Right cardiac atrium (tissue), 5 donors: ENCODE measurements around the gene CDK5R1. TPM values are rescaled to one million over a fixed set of nuclear protein-coding genes. Genes with fewer than 3 reads are reported as not detected.
"Not testable (repeated sequence)": the region's sequence is repeated elsewhere in the genome, so short reads cannot be mapped to it uniquely, and the experiment has no call there.

Experiments
- ATAC-seq, 2 donors: fragments of 200-7000 bp; cut with Tn5 transposase; one replicate each; pipeline versions ENCODE4 v1.8.0 to v1.9.1; 2020; ENCODE audit warnings: moderate library complexity in 2 of 2, mild to moderate bottlenecking in 1 of 2
- DNase-seq, 3 donors: peaks; one replicate each; pipeline ENCODE4 v3.0.0-alpha.2; 2020
- H3K27ac ChIP-seq: one replicate; pipeline ENCODE4 v1.5.1; 2013; ENCODE audit warnings: mild to moderate bottlenecking, low read length, control low read depth, moderate library complexity
- H3K27me3 ChIP-seq: one replicate; pipeline ENCODE4 v1.6.1; 2013; ENCODE audit not compliant: control insufficient read depth, insufficient read depth
- H3K4me1 ChIP-seq: one replicate; pipeline ENCODE4 v1.6.1; 2013; ENCODE audit warnings: low read length; ENCODE audit not compliant: control insufficient read depth, insufficient read depth
- H3K4me3 ChIP-seq: one replicate; pipeline ENCODE4 v1.5.1; 2013; ENCODE audit warnings: low read length, control low read depth
- H3K9me3 ChIP-seq: one replicate; pipeline ENCODE4 v1.6.1; 2013; ENCODE audit warnings: low read length; ENCODE audit not compliant: control insufficient read depth
- WGBS: extraction: QIAGEN DNeasy Blood & Tissue Kit; methylation state at CpG from one replicate; pipeline ENCODE4 v1.1.7; 2013; 5-methylcytosine and 5-hydroxymethylcytosine counted together
- intact Hi-C, 4 donors: fragments of 100-400 bp; cut with DNase I; formaldehyde crosslinking; loops; one replicate each; pipeline versions ENCODE4 v1.11.0 to v1.14.0; 2022 to 2023
- polyA plus RNA-seq: library from polyadenylated mRNA; stranded (reverse); fragments of 200-250 nt; gene quantifications from one replicate; pipeline ENCODE4 v1.2.3, GENCODE V29; 2013
- total RNA-seq, 4 donors: library from RNA; stranded (reverse); fragmentation: NEBNext Ultra II Directional; extraction: Animal tissue kit (Norgen Biotek cat#: 25700); gene quantifications; one replicate each; pipeline ENCODE4 v1.2.1, GENCODE V29; 2021
- donor health status: healthy with polysubstance abuse.
- donor health status: DM: no; HTN: yes; CAD: no.
- donor health status: DM: no; HTN: no; CAD: no.
- donor health status: DM: no; HTN: yes; CAD: no; lungs with severe emphysema.
- donor health status: DM: yes; HTN: yes; CAD: no.

The CDK5R1 gene
- total and polyA plus RNA-seq, 5 donors, result 0.95 to 2.6 (median 1.5) TPM

DNA sequence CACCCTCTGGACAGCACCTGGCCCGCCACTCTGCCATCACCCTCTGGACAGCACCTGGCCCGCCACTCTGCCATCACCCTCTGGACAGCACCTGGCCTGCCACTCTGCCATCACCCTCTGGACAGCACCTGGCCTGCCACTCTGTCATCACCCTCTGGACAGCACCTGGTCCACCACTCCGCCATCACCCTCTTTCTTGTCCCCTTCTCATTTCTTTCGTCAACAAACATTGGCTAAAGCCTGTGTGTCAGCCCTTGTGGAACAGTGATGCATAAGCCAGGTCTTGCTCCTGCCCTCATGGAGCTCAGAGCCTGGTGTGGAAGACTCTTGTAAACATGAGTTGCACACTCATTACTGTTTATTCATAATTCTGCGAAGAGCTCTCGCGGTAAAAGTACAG is 31.2 kb downstream of the CDK5R1 start:
- WGBS, result 94% methylated on average over 5 of the region's 7 CpGs

DNA sequence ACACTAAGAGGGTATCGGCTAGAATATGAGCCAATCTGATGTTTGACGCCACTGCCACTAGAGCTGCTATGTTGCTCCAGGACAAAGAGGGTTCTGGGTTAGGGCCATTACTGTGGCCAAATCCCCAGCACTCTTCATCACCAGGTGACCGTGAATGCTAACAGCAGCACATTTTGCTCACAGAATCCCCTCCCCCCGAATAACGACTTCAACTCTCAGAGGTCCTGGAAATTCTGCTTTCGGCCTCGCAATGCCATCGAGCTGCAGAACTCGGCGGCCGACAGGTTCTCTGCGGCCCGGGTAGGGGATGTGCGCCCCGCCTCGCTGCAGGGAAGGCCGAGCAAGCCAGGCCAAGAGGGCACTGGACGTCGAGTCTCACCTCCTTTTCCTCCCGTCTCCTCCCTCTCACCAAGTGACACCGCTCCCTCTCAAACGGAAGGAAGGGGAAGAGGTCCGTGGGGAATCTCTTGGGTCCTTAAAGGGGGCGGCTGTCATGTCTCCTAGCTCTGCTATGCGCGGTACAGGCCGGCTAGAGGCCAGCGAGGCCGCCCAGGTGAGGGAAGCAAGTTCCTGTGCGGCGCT is 31.9 kb downstream of the CDK5R1 start:
- Histone ChIP-seq H3K9me3 (no peaks in the 10 kb centered on the region), H3K4me3 (peak overlapping the region; percentile 40), H3K27me3 (no peaks in the 10 kb centered on the region), H3K4me1 (peaks cover 4% of the 10 kb centered on the region), H3K27ac (no peak overlapping the region)
- 34% methylated on average over 31 of the region's 31 CpGs for WGBS
- intact Hi-C loops, result no loop called here
- DNase-seq (no peak), ATAC-seq (peak in 1 of 2 donors; percentile 10)

More for the DNA sequence above, 31.2 kb downstream of the CDK5R1 start:
- Histone ChIP-seq H3K4me1 (peaks cover 4% of the 10 kb centered on the region), H3K4me3 (no peak overlapping the region), H3K27me3 (no peaks in the 10 kb centered on the region), H3K9me3 (no peaks in the 10 kb centered on the region), H3K27ac (no peak overlapping the region)
- ATAC-seq, result no peak
- intact Hi-C loops, result no loop called here
- no peak for DNase-seq

DNA sequence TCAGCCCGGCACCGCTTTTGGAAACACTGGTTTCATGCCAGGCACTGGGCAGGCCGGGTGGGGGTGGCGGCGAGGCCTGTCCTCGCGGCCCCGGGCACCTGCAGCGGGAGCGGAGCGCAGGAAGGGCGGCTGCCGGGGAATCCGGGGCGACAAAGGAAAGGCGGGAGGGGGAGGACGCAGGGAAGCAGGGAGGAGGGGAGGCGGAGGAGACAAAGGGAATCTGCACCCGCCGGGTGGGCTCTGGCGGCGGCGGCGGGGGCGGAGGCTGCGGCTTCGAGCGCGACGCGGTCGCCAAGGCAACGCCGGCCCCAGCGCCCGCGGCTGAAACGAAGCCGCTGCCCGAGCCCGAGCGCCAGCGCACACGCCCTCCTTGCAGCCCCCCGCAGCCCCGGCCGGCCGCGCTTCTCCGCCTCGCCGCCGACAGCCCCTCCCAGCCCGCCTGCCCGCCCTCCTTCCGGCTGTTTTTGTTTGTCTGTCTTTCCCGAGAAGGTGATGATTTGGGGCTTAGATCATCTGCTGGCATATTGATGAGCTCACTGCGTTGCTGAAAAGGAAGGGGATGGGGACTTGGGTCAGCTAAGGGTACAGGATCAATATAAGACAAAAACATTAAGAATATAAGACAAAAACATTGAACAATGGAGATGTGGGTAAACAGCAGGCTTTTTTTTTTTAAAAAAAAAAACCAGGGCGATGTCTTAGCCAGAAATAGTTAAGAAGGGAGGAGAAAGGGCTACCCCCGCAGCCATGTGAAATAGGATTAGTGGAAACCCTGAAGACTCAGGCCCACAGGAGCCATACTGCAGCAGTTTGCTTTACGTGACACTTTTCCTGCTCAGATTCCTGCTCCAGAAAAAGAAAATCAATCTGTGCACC is 32.7 kb downstream of the CDK5R1 start:
- Histone ChIP-seq H3K9me3 (no peaks in the 10 kb centered on the region), H3K4me3 (peak overlapping the region; percentile 40), H3K27me3 (no peaks in the 10 kb centered on the region), H3K4me1 (peaks cover 4% of the 10 kb centered on the region), H3K27ac (no peak overlapping the region)
- intact Hi-C loops, result no loop called here
- DNase-seq, result peak; percentile 30 to 78 (median 67)
- ATAC-seq, result peak; percentile 67 to 83
- 1% methylated on average over 61 of the region's 61 CpGs for WGBS

DNA sequence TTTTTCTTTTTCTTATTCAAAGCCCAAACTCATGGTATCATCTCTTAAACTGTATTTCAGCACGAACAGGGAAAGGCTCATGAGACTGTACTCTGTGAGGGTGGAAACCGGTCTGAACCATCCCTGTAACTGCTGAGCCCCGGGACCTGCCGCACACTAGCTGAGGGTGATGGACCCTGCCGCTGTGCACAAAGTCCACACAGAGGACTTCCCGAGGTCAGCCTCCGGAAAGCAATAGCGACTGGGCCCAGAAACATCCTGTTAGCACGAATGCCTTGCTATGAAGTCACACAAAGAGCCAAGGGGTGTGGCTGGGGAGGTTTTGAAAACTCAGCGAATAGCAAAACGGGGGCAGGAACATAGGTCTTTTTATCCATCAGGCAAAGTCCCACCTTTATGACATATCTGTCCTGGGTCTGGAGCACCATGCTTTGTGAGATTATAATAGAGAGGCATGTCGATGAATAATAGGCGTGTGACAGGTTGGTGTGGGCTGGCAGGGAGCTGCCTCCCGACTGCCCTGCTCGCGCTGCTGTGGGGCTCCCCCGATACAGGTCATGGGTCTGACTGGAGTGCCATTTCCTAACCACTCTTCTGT is 33.4 kb downstream of the CDK5R1 start:
- Histone ChIP-seq H3K9me3 (no peaks in the 10 kb centered on the region), H3K4me3 (peak overlapping the region; percentile 40), H3K4me1 (peaks cover 4% of the 10 kb centered on the region), H3K27me3 (no peaks in the 10 kb centered on the region), H3K27ac (no peak overlapping the region)
- WGBS, result 48% methylated on average over 17 of the region's 17 CpGs
- intact Hi-C loops, result no loop called here
- ATAC-seq (peak; percentile 54 to 76), DNase-seq (peak in 2 of 3 donors; percentile 35 to 65)

DNA sequence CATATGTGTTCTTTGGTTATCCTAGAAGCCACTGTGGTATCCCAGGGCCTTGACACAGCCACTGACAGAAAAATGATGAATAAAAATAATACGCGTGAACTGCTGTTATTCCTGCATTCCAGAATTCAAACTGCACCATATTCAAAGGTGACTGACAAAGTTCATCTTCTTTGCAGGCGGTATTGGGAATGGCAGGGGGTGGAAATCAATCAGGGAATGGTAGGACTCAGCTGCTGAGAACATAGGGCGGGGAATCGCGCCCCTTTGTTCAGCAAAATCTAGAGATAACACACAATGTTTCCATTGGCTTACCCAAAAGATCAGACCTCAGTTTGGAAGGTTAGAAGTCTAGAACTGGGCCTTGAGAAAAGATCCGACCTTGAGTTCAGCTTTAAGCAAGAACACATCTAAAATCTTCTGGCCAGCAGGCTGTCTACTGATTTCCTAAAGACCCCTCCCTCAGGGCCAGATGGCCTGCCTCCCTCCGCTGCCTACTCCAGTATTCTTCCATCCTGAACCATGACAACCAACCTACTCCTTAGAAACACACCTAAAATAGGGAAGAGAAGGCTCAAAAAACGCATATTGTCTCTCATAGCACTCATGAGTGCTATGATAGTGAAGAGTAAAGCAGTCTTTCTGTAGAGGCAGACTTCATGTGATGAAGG is 34.1 kb downstream of the CDK5R1 start:
- intact Hi-C loops, result no loop called here
- Histone ChIP-seq H3K27me3 (no peaks in the 10 kb centered on the region), H3K9me3 (no peaks in the 10 kb centered on the region), H3K4me3 (no peak overlapping the region), H3K4me1 (peaks cover 8% of the 10 kb centered on the region), H3K27ac (no peak overlapping the region)
- 96% methylated on average over 9 of the region's 9 CpGs for WGBS
- no peak for DNase-seq
- ATAC-seq, result no peak

DNA sequence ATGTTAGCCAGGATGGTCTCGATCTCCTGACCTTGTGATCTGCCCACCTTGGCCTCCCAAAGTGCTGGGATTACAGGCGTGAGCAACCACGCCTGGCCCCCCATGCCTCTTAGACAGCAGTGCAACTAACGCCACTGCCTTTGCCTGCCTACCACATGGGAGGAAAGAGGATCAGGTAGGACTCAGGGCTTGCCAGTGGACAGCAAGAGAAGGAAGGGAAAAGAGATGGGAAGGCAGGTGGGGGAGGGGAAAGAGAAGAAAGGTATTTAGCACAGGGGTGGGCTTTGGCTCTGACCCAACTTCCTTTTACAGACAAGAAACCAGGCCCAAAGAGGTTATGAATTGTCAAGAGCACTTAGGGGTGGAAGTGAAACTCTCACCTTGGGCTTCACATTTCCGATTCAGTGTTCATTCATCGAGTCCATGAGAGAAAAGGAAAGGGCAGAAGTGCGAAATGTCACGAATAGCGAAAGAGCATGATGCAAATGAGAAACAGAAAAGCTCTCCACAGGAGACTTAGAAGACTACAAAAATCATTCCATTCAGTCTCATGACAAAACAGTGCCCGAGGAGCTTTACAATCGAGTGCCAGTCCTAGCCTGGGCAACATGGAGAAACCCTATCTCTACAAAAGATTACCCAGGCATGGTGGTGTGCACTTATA is 36.4 kb downstream of the CDK5R1 start:
- Histone ChIP-seq H3K4me1 (peaks cover 4% of the 10 kb centered on the region), H3K9me3 (no peaks in the 10 kb centered on the region), H3K4me3 (no peak overlapping the region), H3K27ac (no peak overlapping the region), H3K27me3 (no peaks in the 10 kb centered on the region)
- ATAC-seq (no peak), DNase-seq (no peak)
- WGBS, result 88% methylated on average over 11 of the region's 11 CpGs
- intact Hi-C loops, result no loop called here

DNA sequence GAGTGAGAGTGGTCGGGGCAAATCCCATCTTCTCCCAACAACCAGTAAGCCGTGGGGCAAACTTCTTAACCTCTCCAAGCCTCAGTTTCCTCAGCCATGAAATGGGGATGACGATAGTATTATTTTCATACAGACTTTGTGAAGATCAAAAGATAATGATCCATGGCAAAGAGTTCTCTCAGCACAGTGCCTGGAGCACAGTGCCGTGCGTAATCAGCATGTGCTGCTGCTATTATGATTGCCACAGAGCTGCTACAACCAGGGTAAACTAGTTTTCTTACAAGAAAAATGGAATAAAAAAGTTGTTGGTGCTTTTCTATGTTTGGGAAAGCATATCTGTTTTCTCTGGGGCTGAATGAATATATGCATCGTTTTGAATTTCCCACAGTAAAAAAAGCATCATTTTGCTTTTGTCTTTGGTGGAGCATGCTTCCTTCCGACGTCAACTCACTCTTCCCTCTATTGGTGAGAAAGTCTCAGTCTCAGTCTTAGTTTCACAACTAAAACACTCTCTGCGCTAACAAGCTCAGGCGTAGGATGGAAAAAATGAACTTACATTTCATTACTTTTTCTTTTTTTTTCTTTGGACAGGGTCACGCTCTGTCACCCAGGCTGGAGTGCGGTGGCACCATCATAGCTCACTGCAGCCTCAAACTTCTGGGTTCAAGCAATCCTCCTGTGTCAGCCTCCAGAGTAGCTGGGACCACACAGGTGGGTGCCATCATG is 37.2 kb downstream of the CDK5R1 start:
- peaks cover 4% of the 10 kb centered on the region for H3K4me1 ChIP-seq
- no peak for ATAC-seq
- WGBS, result 89% methylated on average over 12 of the region's 12 CpGs

DNA sequence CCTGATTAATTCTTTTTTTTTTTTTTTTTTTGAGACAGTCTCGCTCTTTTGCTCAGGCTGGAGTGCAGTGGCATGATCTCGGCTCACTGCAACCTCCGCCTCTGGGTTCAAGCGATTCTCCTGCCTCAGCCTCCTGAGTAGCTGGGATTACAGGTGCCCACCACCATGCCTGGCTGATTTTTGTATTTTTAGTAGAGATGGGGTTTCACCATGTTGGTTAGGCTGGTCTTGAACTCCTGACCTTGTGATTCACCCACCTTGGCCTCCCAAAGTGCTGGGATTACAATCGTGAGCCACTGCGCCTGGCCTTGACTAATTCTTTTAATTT is 37.7 kb downstream of the CDK5R1 start:
- H3K27ac ChIP-seq, intact Hi-C loops, H3K9me3 ChIP-seq, ATAC-seq, DNase-seq, H3K4me3 ChIP-seq, H3K27me3 ChIP-seq, H3K4me1 ChIP-seq: not testable (repeated sequence)
- 98% methylated on average over 6 of the region's 6 CpGs for WGBS

More for the DNA sequence above, 37.2 kb downstream of the CDK5R1 start:
- no peak overlapping the region for H3K27ac ChIP-seq
- H3K9me3 ChIP-seq, result no peaks in the 10 kb centered on the region
- intact Hi-C loops, result no loop called here
- DNase-seq, result no peak
- no peak overlapping the region for H3K4me3 ChIP-seq
- H3K27me3 ChIP-seq, result no peaks in the 10 kb centered on the region

DNA sequence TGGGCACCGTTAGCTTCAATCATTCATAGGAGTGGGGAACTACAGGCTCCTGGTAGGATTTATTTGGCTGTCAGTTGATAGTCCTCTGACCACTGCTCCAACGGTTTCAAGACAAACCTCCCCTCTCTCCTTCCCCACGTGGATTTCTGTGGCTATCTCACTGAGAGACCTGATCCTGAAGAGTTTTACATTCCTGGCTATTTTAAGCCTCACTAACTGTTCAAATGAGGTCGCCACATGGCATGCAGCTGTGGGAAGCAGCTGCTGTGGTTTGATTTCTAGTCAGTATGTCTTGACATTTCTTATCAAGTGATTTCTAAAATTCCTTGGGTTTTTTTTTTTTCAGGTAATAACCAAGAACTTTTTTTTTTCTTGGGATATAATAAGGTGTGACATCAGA is 38.3 kb downstream of the CDK5R1 start:
- DNase-seq (no peak), ATAC-seq (no peak)
- H3K27me3 ChIP-seq, result no peaks in the 10 kb centered on the region
- H3K27ac ChIP-seq, result no peak overlapping the region
- WGBS, result 35% methylated on average over 4 of the region's 4 CpGs
- H3K4me1 ChIP-seq, result peaks cover 4% of the 10 kb centered on the region
- intact Hi-C loops, result no loop called here
- no peaks in the 10 kb centered on the region for H3K9me3 ChIP-seq
- H3K4me3 ChIP-seq, result no peak overlapping the region

DNA sequence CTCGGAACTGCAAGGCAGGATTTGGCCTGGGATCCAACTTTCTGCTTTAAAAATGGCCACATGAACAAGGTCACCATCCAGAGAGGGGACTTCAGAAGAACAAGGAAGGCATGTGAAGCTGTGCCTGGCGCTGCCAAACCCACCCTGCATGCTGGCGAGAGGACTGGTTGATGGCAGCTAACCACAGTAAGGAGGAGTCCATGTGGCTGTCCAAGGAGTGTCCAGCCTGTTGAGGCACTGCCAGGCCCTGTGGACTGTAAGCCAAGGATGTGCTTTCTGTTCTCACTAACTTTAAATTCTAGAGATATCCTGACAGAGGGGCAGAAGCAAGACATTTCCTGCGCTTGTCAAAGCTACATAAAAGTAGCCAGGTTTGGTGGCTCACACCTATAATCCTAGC is 40.4 kb downstream of the CDK5R1 start:
- H3K4me3 ChIP-seq, result no peak overlapping the region
- H3K27ac ChIP-seq, result no peak overlapping the region
- DNase-seq, result no peak
- intact Hi-C loops, result no loop called here
- no peaks in the 10 kb centered on the region for H3K27me3 ChIP-seq
- H3K4me1 ChIP-seq, result peaks cover 4% of the 10 kb centered on the region
- no peaks in the 10 kb centered on the region for H3K9me3 ChIP-seq
- ATAC-seq, result no peak
- 96% methylated on average over 4 of the region's 4 CpGs for WGBS
